ENCODE results near the gene RPS6KA4.

- no peak for TF ChIP-seq TAF1 (CRISPR knock-in tag; IDR thresholded peaks at IDR 0.05)
- TF ChIP-seq AHDC1 (CRISPR knock-in tag; IDR thresholded peaks at IDR 0.05; ENCODE audit: borderline replicate concordance): no peak
- TF ChIP-seq REXO4 (CRISPR knock-in tag; IDR thresholded peaks at IDR 0.05; ENCODE audit: borderline replicate concordance): no peak
- TF ChIP-seq HMG20B (CRISPR knock-in tag; conservative IDR thresholded peaks at IDR 0.05): no peak
- no peak for TF ChIP-seq ZBTB10 (CRISPR knock-in tag; IDR thresholded peaks at IDR 0.05; ENCODE audit: borderline replicate concordance)
- no peak for TF ChIP-seq CREBL2 (CRISPR knock-in tag; IDR thresholded peaks at IDR 0.05; ENCODE audit: borderline replicate concordance)
- TF ChIP-seq SP2 (CRISPR knock-in tag; IDR thresholded peaks at IDR 0.05): no peak
- TF ChIP-seq CTCF (CRISPR knock-in tag; IDR thresholded peaks at IDR 0.05): no peak
- no peak for TF ChIP-seq TCF7L2 (IDR thresholded peaks at IDR 0.05; ENCODE audit: low read depth, low read length)
- no peak for TF ChIP-seq ZFP41 (CRISPR knock-in tag; IDR thresholded peaks at IDR 0.05; ENCODE audit: borderline replicate concordance)
- TF ChIP-seq ZNF660 (CRISPR knock-in tag; IDR thresholded peaks at IDR 0.05; ENCODE audit: borderline replicate concordance, low read depth): no peak
- TF ChIP-seq SRSF1 (optimal IDR thresholded peaks at IDR 0.05; ENCODE audit: low read depth, low read length): no peak
- no peak for TF ChIP-seq POLR2A (IDR thresholded peaks at IDR 0.05; ENCODE audit: insufficient read depth in 1 of 2, low read depth in 2 of 2, low read length in 2 of 2)
These were observed 25.2 kb downstream of the RPS6KA4 start for GRCh38 chr11:64384028-64384737.
